ENCODE data around the gene ARHGEF5.
"Not testable (repeated sequence)": the region's sequence is repeated elsewhere in the genome, so short reads cannot be mapped to it uniquely, and the experiment has no call there.

ARHGEF5 gene

GRCh38 chr7:144362061-144362460, 6.9 kb downstream of the ARHGEF5 start:
- not testable (repeated sequence) for H3K27me3 Mint-ChIP-seq, H3K4me3 Mint-ChIP-seq, H3K27ac Mint-ChIP-seq, DNase-seq, ATAC-seq, H3K4me1 Mint-ChIP-seq, H3K9me3 Mint-ChIP-seq

GRCh38 chr7:144365523-144365922, 10.3 kb downstream of the ARHGEF5 start:
- H3K27ac Mint-ChIP-seq, H3K27me3 Mint-ChIP-seq, H3K4me3 Mint-ChIP-seq, ATAC-seq, H3K9me3 Mint-ChIP-seq, H3K4me1 Mint-ChIP-seq, DNase-seq: not testable (repeated sequence)

- not testable (repeated sequence) for H3K4me1 Mint-ChIP-seq, ATAC-seq, H3K27ac Mint-ChIP-seq, H3K9me3 Mint-ChIP-seq, H3K4me3 Mint-ChIP-seq, H3K27me3 Mint-ChIP-seq, DNase-seq
Observed at GRCh38 chr7:144367250-144367649, 12.0 kb downstream of the ARHGEF5 start.

GRCh38 chr7:144369221-144369620, 14.0 kb downstream of the ARHGEF5 start:
- not testable (repeated sequence) for DNase-seq, H3K9me3 Mint-ChIP-seq, H3K4me3 Mint-ChIP-seq, ATAC-seq, H3K27me3 Mint-ChIP-seq, H3K27ac Mint-ChIP-seq, H3K4me1 Mint-ChIP-seq

GRCh38 chr7:144378651-144379050, 23.4 kb downstream of the ARHGEF5 start:
- DNase-seq (no peak), ATAC-seq (no peak)
- Mint-ChIP-seq H3K27me3 (no peaks in the 10 kb centered on the region), H3K9me3 (no peaks in the 10 kb centered on the region), H3K27ac (no peak overlapping the region), H3K4me1 (no peaks in the 10 kb centered on the region), H3K4me3 (no peak overlapping the region)

- no peak for DNase-seq
- H3K4me1 Mint-ChIP-seq = peaks cover 8% of the 10 kb centered on the region
- no peak overlapping the region for H3K4me3 Mint-ChIP-seq
- peak overlapping the region in 1 of 2 donors; percentile 42 for H3K27ac Mint-ChIP-seq
- ATAC-seq = no peak
- no peaks in the 10 kb centered on the region for H3K9me3 Mint-ChIP-seq
- H3K27me3 Mint-ChIP-seq = no peaks in the 10 kb centered on the region
Observed at GRCh38 chr7:144379776-144380384, 24.7 kb downstream of the ARHGEF5 start.

GRCh38 chr7:144384071-144384470, 28.9 kb downstream of the ARHGEF5 start:
- no peak for DNase-seq
- Mint-ChIP-seq H3K27ac (peak overlapping the region in 1 of 2 donors; percentile 23), H3K4me1 (peaks cover 16% of the 10 kb centered on the region), H3K4me3 (no peak overlapping the region), H3K9me3 (no peaks in the 10 kb centered on the region), H3K27me3 (no peaks in the 10 kb centered on the region)
- ATAC-seq = peak; percentile 33

- ATAC-seq = peak; percentile 65
- H3K4me1 Mint-ChIP-seq = peaks cover 16% of the 10 kb centered on the region
- no peaks in the 10 kb centered on the region for H3K9me3 Mint-ChIP-seq
- no peak overlapping the region for H3K4me3 Mint-ChIP-seq
- no peaks in the 10 kb centered on the region for H3K27me3 Mint-ChIP-seq
- DNase-seq = peak in 1 of 2 donors; percentile 17
- no peak overlapping the region for H3K27ac Mint-ChIP-seq
Observed at GRCh38 chr7:144384555-144385245, 29.5 kb downstream of the ARHGEF5 start.

GRCh38 chr7:144386741-144387140, 31.5 kb downstream of the ARHGEF5 start:
- no peaks in the 10 kb centered on the region for H3K27me3 Mint-ChIP-seq
- no peaks in the 10 kb centered on the region for H3K9me3 Mint-ChIP-seq
- H3K4me3 Mint-ChIP-seq = no peak overlapping the region
- ATAC-seq = no peak
- DNase-seq = no peak
- peaks cover 16% of the 10 kb centered on the region for H3K4me1 Mint-ChIP-seq
- no peak overlapping the region for H3K27ac Mint-ChIP-seq

- Mint-ChIP-seq H3K27me3 (no peaks in the 10 kb centered on the region), H3K4me3 (no peak overlapping the region), H3K9me3 (no peaks in the 10 kb centered on the region), H3K27ac (no peak overlapping the region), H3K4me1 (peaks cover 20% of the 10 kb centered on the region)
- ATAC-seq = no peak
- DNase-seq = no peak
Observed at GRCh38 chr7:144388950-144389349, 33.7 kb downstream of the ARHGEF5 start.

GRCh38 chr7:144390481-144390880, 35.3 kb downstream of the ARHGEF5 start:
- Mint-ChIP-seq H3K4me1 (peaks cover 10% of the 10 kb centered on the region), H3K27ac (no peak overlapping the region), H3K9me3 (no peaks in the 10 kb centered on the region), H3K27me3 (no peaks in the 10 kb centered on the region), H3K4me3 (no peak overlapping the region)
- no peak for ATAC-seq
- DNase-seq = no peak

- Mint-ChIP-seq H3K4me1 (peaks cover 10% of the 10 kb centered on the region), H3K4me3 (no peak overlapping the region), H3K27ac (no peak overlapping the region), H3K27me3 (no peaks in the 10 kb centered on the region), H3K9me3 (no peaks in the 10 kb centered on the region)
- DNase-seq = no peak
- no peak for ATAC-seq
Observed at GRCh38 chr7:144391014-144391413, 35.8 kb downstream of the ARHGEF5 start.

- Mint-ChIP-seq H3K27me3 (no peaks in the 10 kb centered on the region), H3K4me1 (peaks cover 4% of the 10 kb centered on the region), H3K4me3 (peak overlapping the region; percentile 36 to 66), H3K27ac (no peak overlapping the region), H3K9me3 (no peaks in the 10 kb centered on the region)
- ATAC-seq = peak; percentile 79
- DNase-seq = peak; percentile 14 to 21
Observed at GRCh38 chr7:144391823-144392255, 36.6 kb downstream of the ARHGEF5 start.

GRCh38 chr7:144397086-144397485, 41.9 kb downstream of the ARHGEF5 start:
- H3K4me3 Mint-ChIP-seq = no peak overlapping the region
- no peaks in the 10 kb centered on the region for H3K9me3 Mint-ChIP-seq
- ATAC-seq (peak; percentile 4), DNase-seq (no peak)
- H3K27me3 Mint-ChIP-seq = no peaks in the 10 kb centered on the region
- no peak overlapping the region for H3K27ac Mint-ChIP-seq
- peaks cover under 1% of the 10 kb centered on the region for H3K4me1 Mint-ChIP-seq

GRCh38 chr7:144398291-144398690, 43.1 kb downstream of the ARHGEF5 start:
- no peaks in the 10 kb centered on the region for H3K4me1 Mint-ChIP-seq
- no peaks in the 10 kb centered on the region for H3K27me3 Mint-ChIP-seq
- DNase-seq (no peak), ATAC-seq (no peak)
- H3K4me3 Mint-ChIP-seq = no peak overlapping the region
- H3K27ac Mint-ChIP-seq = peak overlapping the region in 1 of 2 donors; percentile 66
- H3K9me3 Mint-ChIP-seq = no peaks in the 10 kb centered on the region

GRCh38 chr7:144398911-144399310, 43.7 kb downstream of the ARHGEF5 start:
- ATAC-seq = no peak
- no peaks in the 10 kb centered on the region for H3K27me3 Mint-ChIP-seq
- no peak overlapping the region for H3K27ac Mint-ChIP-seq
- no peaks in the 10 kb centered on the region for H3K9me3 Mint-ChIP-seq
- no peak for DNase-seq
- no peak overlapping the region for H3K4me3 Mint-ChIP-seq
- H3K4me1 Mint-ChIP-seq = no peaks in the 10 kb centered on the region
